HG03457 (cell line): ENCODE measurements around the gene SERPINE2.

Source experiments
- ATAC-seq: cut with Tn5 transposase; IDR thresholded peaks from one replicate; pipeline ENCODE4 v1.9.1; 2021; ENCODE audit warnings: moderate number of reproducible peaks; ENCODE audit not compliant: unreplicated experiment

The SERPINE2 gene

GRCh38 chr2:223979730-223980396 is 59.2 kb downstream of the SERPINE2 start:
- ATAC-seq: no peak

- no peak for ATAC-seq
These were observed 60.6 kb downstream of the SERPINE2 start for GRCh38 chr2:223978451-223978850.

GRCh38 chr2:223976635-223977226 is 62.4 kb downstream of the SERPINE2 start:
- no peak for ATAC-seq

GRCh38 chr2:223973606-223974005 is 65.5 kb downstream of the SERPINE2 start:
- ATAC-seq: no peak

- ATAC-seq: no peak
These were observed 66.4 kb downstream of the SERPINE2 start for GRCh38 chr2:223972656-223973102.

GRCh38 chr2:223971731-223972130 is 67.4 kb downstream of the SERPINE2 start:
- ATAC-seq: no peak

GRCh38 chr2:223970343-223971128 is 68.5 kb downstream of the SERPINE2 start:
- peak; percentile 62 for ATAC-seq

GRCh38 chr2:223969856-223970255 is 69.2 kb downstream of the SERPINE2 start:
- no peak for ATAC-seq

GRCh38 chr2:223969315-223969714 is 69.8 kb downstream of the SERPINE2 start:
- no peak for ATAC-seq

GRCh38 chr2:223967981-223968380 is 71.1 kb downstream of the SERPINE2 start:
- ATAC-seq: no peak

- ATAC-seq: no peak
These were observed 79.4 kb downstream of the SERPINE2 start for GRCh38 chr2:223959688-223960087.

GRCh38 chr2:223957092-223957851 is 81.8 kb downstream of the SERPINE2 start, which contains the start of gene MRPL44:
Gene MRPL44 (plus strand): TSS chr2:223957463. CDS start chr2:223957473, 10 bp downstream.
- ATAC-seq: peak; percentile 89

GRCh38 chr2:223956300-223956699 is 82.8 kb downstream of the SERPINE2 start:
- peak; percentile 31 for ATAC-seq

GRCh38 chr2:223954401-223954800 is 84.7 kb downstream of the SERPINE2 start:
- no peak for ATAC-seq

- ATAC-seq: peak; percentile 35
These were observed 86.7 kb downstream of the SERPINE2 start for GRCh38 chr2:223952280-223952968.

GRCh38 chr2:223950448-223951347 is 88.4 kb downstream of the SERPINE2 start:
- ATAC-seq: no peak

GRCh38 chr2:223949241-223949840 is 89.7 kb downstream of the SERPINE2 start:
- no peak for ATAC-seq

GRCh38 chr2:223947711-223948205 is 91.3 kb downstream of the SERPINE2 start:
- no peak for ATAC-seq

GRCh38 chr2:223945755-223946154 is 93.3 kb downstream of the SERPINE2 start:
- ATAC-seq: no peak
